G401.6 (cell line): ENCODE measurements around the gene MVB12B.

Source experiments
- FAIRE-seq: peaks from 2 replicates; lab custom pipeline; 2012; peaks lifted over from hg19 to GRCh38; lab: Jason Lieb, UNC

MVB12B gene

GRCh38 chr9:126521551-126521950 is 194.9 kb downstream of the MVB12B start:
- FAIRE-seq: no peak

GRCh38 chr9:126521976-126522590 is 195.5 kb downstream of the MVB12B start:
- FAIRE-seq: no peak

- no peak for FAIRE-seq
These were observed 196.2 kb downstream of the MVB12B start for GRCh38 chr9:126522612-126523356.

DNA sequence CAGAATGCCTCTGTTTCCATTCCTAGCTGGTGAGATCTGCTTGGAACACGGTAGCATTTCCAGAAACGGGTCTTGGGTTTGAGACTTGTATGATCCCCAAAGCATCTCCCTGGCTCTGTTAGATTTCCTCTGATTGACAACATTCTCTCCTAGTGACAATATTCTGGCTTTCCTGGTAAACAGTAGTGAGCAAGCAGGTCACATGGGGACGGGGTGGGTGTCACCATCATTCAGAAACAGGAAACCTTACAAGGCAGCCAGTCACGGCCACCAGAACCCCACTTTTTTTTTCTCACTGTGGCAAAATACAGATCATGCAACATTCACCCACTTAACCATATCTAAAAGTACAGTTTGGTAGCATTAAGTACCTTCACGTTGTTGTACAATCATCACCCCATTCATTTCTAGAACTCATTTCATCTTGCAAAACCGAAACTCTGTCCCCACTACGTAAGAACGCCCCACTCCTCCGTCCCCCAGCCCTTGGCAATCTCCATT is 197.0 kb downstream of the MVB12B start:
- peak; percentile 97 for FAIRE-seq

GRCh38 chr9:126524353-126525077 is 197.9 kb downstream of the MVB12B start:
- peak; percentile 90 for FAIRE-seq

- FAIRE-seq: peak; percentile 98
These were observed 199.8 kb downstream of the MVB12B start for GRCh38 chr9:126526218-126527108.

DNA sequence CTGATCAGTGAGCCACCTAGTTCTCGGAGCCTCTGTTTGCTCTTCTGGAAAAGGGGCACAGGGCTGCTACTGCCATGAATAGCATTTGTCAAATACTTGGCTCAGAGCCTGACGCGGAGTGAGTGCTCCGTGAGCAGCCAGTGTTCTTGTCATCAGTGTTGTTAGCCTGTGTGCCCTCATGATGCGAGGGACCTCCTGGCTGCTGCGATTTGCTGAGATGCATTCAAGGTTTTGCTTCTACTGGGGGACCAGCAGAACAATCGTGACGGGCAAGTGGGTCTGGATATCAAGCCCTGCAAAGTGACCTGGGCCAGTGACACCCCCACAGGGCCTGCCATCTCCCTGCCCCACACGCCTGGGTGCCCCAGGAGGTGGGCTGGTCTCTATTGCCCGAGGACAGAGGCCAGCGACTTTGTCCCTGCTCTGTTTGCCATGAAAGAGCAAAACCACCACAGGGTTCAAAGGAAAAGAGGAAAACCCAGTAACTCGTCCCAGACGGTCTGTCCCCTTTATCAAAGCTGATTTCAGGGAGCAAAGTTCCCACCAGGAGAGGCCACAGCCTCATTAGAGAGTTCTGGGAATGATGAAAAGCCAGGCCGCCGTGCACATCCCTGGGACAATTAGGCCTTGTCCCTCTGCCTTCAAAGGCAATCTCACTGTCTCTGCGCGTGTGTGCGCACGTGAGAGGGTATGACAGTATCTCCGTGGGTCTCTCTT is 200.6 kb downstream of the MVB12B start:
- FAIRE-seq: no peak

- no peak for FAIRE-seq
These were observed 201.5 kb downstream of the MVB12B start for GRCh38 chr9:126528111-126528510.

GRCh38 chr9:126528915-126529314 is 202.3 kb downstream of the MVB12B start:
- no peak for FAIRE-seq

GRCh38 chr9:126531035-126531571 is 204.5 kb downstream of the MVB12B start:
- FAIRE-seq: peak; percentile 91

DNA sequence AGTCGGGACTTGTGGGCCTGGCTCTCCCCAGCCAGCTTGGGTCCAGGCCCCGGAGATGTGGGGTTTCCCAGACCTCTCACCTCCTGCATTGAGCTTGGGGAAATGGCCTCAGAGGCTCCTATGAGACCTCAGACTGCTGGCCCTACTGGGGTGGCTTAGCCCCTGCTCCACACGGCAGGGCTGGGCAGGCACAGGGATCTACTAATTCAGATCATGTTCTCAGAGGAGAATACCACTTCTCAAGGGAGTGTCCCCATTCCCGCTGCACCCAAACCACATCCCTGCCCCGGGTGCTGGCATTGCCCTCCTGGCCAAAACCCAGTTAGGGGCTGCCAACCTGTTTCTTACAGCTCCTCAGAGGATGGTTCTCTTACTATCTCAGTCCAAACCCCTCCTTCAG is 205.0 kb downstream of the MVB12B start:
- FAIRE-seq: no peak

DNA sequence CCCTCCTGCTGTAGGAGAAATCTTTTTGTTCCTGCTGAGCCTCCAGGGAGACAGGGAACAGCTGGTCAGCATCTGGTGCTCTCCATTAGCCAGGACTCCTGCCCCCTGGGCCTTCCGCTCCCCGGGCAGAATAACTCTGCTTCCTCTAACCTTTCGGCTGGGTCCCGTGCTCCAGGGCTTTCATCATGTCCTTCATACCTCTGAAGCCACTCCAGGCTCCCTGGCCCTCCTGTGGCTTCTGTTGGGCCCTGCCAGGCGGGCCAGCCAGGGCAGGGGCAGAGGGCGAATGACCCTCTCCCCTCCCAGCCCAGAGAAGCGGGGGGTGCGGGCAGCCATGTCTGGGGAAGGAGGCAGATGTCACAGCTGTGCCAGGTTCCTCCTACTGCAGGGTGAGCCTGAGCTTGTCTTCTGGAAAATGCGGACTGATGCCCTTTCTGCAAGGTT is 205.4 kb downstream of the MVB12B start:
- FAIRE-seq: no peak

DNA sequence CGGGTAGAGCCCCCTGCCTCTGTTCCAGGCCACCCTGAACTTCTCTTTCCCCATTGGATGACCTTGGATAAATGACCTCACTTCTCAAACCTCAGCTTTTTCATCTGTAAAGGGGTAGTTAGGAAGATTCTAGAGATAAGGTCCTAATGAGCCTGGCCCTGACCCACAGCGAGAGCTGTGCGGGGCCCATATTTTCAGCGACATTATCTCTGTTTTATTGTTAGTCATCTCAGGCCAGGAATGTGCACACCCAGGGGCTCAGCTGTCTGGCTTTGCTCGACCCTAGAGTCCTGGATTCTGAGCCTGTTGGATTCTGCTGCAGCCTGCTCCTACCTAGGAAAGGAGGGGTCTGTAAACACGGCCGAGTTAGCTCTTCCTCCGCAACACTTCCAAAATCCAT is 205.9 kb downstream of the MVB12B start:
- FAIRE-seq: peak; percentile 99

DNA sequence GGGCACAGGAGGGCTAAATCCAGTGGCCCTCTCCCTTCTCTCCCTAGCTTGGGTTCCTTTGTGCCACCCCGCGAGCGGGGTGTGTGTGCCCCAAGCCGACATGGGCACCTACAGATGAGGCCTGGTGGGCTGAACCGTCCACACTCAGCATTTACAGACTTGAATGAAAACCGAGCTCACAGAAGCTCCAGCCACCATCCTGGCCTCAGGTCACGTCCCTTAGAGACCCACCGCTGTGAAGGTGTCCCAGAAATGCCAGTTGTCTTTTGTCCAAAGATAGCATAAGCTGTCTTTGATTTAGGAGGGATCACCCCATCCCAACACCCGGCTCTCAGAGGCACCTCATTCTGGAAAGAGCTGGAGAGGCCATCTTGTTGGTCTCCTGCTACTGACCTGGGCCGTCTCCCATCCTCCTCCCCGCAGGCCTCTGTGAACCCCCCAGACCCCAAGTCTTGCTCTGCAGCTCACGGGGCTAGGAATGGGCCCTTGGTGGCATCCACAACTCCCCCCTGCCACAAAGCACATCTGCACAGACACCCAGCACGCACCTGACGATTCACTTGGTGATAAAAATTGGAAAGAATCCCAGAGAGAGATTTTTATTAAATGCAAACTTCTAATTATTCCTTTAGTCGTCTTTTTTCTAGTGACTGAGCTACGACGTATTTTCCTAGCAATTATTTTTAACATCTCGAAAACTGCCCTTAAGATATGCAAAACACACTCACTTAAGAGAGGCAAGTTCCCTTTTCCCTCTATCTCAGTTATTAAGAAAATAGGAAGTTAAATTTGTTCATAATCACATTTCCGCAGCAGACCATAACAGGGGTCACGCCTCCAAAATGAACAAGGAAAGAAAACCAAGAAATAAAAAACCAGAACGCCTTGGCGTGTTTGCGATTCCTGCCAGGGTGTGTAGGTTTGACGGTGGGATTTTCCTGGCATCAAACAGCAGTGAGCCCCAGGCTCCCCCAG is 206.6 kb downstream of the MVB12B start:
- FAIRE-seq: no peak

DNA sequence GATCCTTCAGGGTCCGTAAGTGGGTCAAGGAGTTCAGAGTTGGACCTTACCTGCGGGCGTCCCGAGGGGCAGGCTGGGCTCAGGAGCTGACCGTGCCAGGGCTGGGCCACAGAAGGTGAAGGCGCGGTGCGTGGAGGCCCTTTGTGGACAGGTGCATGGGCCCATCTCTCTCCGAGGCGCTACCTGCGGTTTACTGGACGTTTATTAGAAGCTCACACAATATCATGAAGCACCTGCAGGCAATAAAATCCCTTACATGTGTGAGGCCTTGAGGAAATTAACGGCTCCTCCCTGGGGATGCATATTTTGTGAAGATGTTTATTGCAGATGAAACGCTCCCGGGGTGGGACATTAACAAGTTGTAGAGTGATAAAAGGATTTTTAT is 207.3 kb downstream of the MVB12B start:
- no peak for FAIRE-seq

DNA sequence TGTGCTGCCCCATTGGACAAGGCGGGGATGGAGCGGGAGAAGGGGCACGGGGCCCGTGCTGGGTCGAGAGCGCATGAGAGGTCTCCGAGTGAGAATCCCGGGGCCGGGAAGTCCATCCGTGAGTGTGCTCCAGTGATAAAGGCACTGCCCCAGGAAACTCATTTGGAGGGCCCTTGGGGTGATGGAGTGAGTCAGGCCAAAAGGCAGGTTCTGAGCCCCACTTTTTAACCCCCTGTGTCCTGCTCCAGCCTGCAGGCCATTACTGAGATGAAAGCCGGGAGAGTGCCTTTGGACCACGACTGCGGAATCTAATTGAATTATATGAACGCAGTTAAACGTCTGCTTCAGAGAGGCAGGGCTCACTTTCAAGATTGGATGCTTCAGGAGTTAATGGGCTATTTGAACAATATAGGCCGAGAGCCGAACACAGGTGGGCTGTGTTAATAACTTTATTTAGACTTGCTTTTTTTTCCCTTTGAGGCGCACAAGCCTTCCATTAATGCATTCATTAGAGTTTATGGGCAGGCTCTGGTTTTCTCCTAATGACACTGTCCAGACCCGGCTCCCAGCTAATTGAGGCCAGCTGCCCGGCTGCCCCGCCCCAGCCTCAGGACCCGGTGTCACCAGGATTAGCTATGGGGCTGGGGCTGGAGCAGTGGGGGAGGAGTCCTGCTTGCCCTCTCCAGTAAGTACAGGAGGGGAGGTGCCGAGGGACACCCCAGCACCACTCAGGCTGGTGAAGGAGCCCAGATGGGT is 208.0 kb downstream of the MVB12B start:
- FAIRE-seq: peak; percentile 99

GRCh38 chr9:126536131-126536530 is 209.5 kb downstream of the MVB12B start:
- FAIRE-seq: no peak

GRCh38 chr9:126536841-126537465 is 210.3 kb downstream of the MVB12B start:
- FAIRE-seq: no peak

DNA sequence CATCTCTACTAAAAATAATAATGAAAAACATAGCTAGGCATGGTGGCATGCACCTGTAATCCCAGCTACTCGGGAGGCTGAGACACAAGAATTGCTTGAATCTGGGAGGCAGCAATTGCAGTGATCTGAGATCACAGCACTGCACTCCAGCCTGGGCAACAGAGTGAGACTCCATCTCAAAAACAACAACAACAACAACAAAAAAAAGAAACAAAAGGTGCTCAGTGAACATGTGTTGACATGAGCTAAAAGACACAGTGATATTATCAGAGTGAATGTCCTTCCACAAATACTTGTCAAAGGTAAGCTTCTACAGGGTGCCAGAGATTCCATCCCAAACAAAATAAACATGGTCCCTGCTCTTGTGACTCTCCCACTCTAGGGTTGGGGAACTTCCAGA is 211.9 kb downstream of the MVB12B start:
- FAIRE-seq: no peak
